Panc1 (cell line): ENCODE results near the gene DYRK1A. TPM values are rescaled to one million over a fixed set of nuclear protein-coding genes. Genes with fewer than 3 reads are reported as not detected.

Source experiments
- ATAC-seq: fragments of 200-7000 bp; cut with Tn5 transposase; 2 replicates; pipeline ENCODE4 v1.9.1; 2020; ENCODE audit warnings: mild to moderate bottlenecking, moderate library complexity
- BruUV-seq: library from RNA; stranded (reverse); fragments of 400-500 nt; replicated peaks from 2 replicates; lab custom pipeline; 2021; lab: Mats Ljungman, UMichigan
- CTCF ChIA-PET: fragments of 300-600 bp; sonication (Branson Sonifier 250); formaldehyde crosslinking; loops from one replicate; lab custom pipeline; 2022; ENCODE audit warnings: antibody characterized with exemption; lab: Charles Lee
- POLR2A ChIA-PET: fragments of 300-600 bp; sonication (Branson Sonifier 250); formaldehyde crosslinking; loops from one replicate; lab custom pipeline; 2022; ENCODE audit warnings: antibody characterized with exemption; lab: Charles Lee
- DNase-seq: peaks from one replicate; pipeline ENCODE4 v3.0.0-alpha.2; 2010; ENCODE audit warnings: low read depth, low spot score
- H3K27ac ChIP-seq: 2 replicates; pipeline ENCODE4 v1.5.1; 2011; ENCODE audit warnings: mild to moderate bottlenecking, low read length, inconsistent platforms
- H3K27me3 ChIP-seq: fragments of 200-500 bp; sonication (Bioruptor generic); 2 replicates; pipeline ENCODE4 v1.6.0; 2014; ENCODE audit warnings: low read length, inconsistent platforms; ENCODE audit not compliant: control insufficient read depth, insufficient read depth
- H3K36me3 ChIP-seq: fragments of 200-500 bp; sonication (Bioruptor generic); 2 replicates; pipeline ENCODE4 v1.5.1; 2014; ENCODE audit warnings: inconsistent platforms, mild to moderate bottlenecking, low read length, moderate library complexity; ENCODE audit not compliant: control insufficient read depth, insufficient read depth
- H3K4me1 ChIP-seq: 2 replicates; pipeline ENCODE4 v1.5.1; 2011; ENCODE audit warnings: inconsistent platforms, mild to moderate bottlenecking, low read length, moderate library complexity; ENCODE audit not compliant: control insufficient read depth, insufficient read depth
- H3K4me3 ChIP-seq, 2 experiments: 2 replicates each; pipeline ENCODE4 v1.5.1; 2011 to 2012; ENCODE audit warnings: low read depth in 2 of 2, low read length in 2 of 2, mild to moderate bottlenecking in 2 of 2, inconsistent platforms in 1 of 2, moderate library complexity in 1 of 2
- H3K9me3 ChIP-seq: fragments of 200-500 bp; sonication (Bioruptor generic); 2 replicates; pipeline ENCODE4 v1.5.1; 2014; ENCODE audit warnings: low read depth, mild to moderate bottlenecking, inconsistent platforms, low read length, moderate library complexity; ENCODE audit not compliant: control insufficient read depth, insufficient read depth
- CTCF ChIP-seq: fragments of 450-650 bp; IDR thresholded peaks from 2 replicates; pipeline ENCODE4 v1.5.1; 2017; ENCODE audit warnings: mild to moderate bottlenecking
- POLR2AphosphoS5 ChIP-seq: IDR thresholded peaks from 2 replicates; pipeline ENCODE4 v1.6.1; 2012; ENCODE audit warnings: mild to moderate bottlenecking, low read depth, low read length, moderate library complexity
- REST ChIP-seq, 2 experiments: IDR thresholded peaks; 2 replicates each; pipeline ENCODE4 v1.6.1; 2011 to 2012; ENCODE audit warnings: low read depth in 2 of 2, control low read depth in 1 of 2, low read length in 1 of 2, mild to moderate bottlenecking in 1 of 2, moderate library complexity in 1 of 2; ENCODE audit not compliant: insufficient read depth in 1 of 2
- SIN3A ChIP-seq: IDR thresholded peaks from 2 replicates; pipeline ENCODE4 v1.6.1; 2012; ENCODE audit warnings: low read depth, mild to moderate bottlenecking, low read length, moderate library complexity, borderline replicate concordance; ENCODE audit not compliant: insufficient read depth
- TCF7L2 ChIP-seq: IDR thresholded peaks from 2 replicates; pipeline ENCODE4 v1.6.1; 2011; ENCODE audit warnings: mild to moderate bottlenecking, low read depth, low read length, inconsistent platforms
- in situ Hi-C: cut with HindIII; loops from 2 replicates; pipeline ENCODE4 v1.10.0; 2016; ENCODE audit warnings: low sequenced_read_pairs, low pct_unique_long_range_greater_than_20kb
- intact Hi-C: fragments of 100-400 bp; cut with micrococcal nuclease; formaldehyde crosslinking; loops from one replicate; pipeline ENCODE4 v1.10.0; 2022; ENCODE audit not compliant: unreplicated experiment
- total RNA-seq: library from RNA; stranded (reverse); gene quantifications from one replicate; pipeline ENCODE4 v1.2.1, GENCODE V29; 2021; ENCODE audit not compliant: unreplicated experiment

Gene DYRK1A
- total RNA-seq, 1 experiment from 2014 or later, result 36.1 TPM

GRCh38 chr21:37374027-37374426 is 7.5 kb downstream of the DYRK1A start:
- ChIA-PET CTCF (no interaction called here), POLR2A (interaction anchor here (0.7 kb wide), 1 partner anchor 35 kb away, joined by 3 read pairs; no protein-coding TSS in a partner anchor)
- intact Hi-C loops, result loop anchor here (5.0 kb wide), 1 partner anchor 78 kb away; no protein-coding TSS in a partner anchor

GRCh38 chr21:37375866-37376574 is 9.4 kb downstream of the DYRK1A start:
- intact Hi-C loops, result no loop called here
- BruUV-seq, result no TSS peak
- TF ChIP-seq POLR2AphosphoS5 (no peak), SIN3A (no peak), REST (IDR thresholded peaks at IDR 0.05; ENCODE audit: insufficient read depth in 1 of 2, low read depth in 2 of 2, low read length in 1 of 2) (no peak), CTCF (no peak), TCF7L2 (no peak)
- H3K4me1 ChIP-seq, result peaks cover 56% of the 10 kb centered on the region
- H3K4me3 ChIP-seq, result no peak overlapping the region
- no peaks in the 10 kb centered on the region for H3K27me3 ChIP-seq
- no peaks in the 10 kb centered on the region for H3K9me3 ChIP-seq
- H3K27ac ChIP-seq, result no peak overlapping the region
- no peak for ATAC-seq
- POLR2A ChIA-PET, result no interaction called here
- CTCF ChIA-PET, result no interaction called here
- in situ Hi-C loops, result no loop called here
- DNase-seq, result no peak
- no peaks in the 10 kb centered on the region for H3K36me3 ChIP-seq

More at GRCh38 chr21:37374027-37374426, 7.5 kb downstream of the DYRK1A start:
- BruUV-seq, result no TSS peak
- no peak for TF ChIP-seq SIN3A
- no peak for TF ChIP-seq REST (IDR thresholded peaks at IDR 0.05; ENCODE audit: insufficient read depth in 1 of 2, low read depth in 2 of 2, low read length in 1 of 2)
- TF ChIP-seq TCF7L2, result no peak
- TF ChIP-seq POLR2AphosphoS5, result no peak
- peaks cover 52% of the 10 kb centered on the region for H3K4me1 ChIP-seq
- ATAC-seq (peak; percentile 77), DNase-seq (no peak)
- in situ Hi-C loops, result no loop called here
- no peaks in the 10 kb centered on the region for H3K9me3 ChIP-seq
- no peak overlapping the region for H3K27ac ChIP-seq
- H3K27me3 ChIP-seq, result no peaks in the 10 kb centered on the region
- H3K4me3 ChIP-seq, result no peak overlapping the region
- H3K36me3 ChIP-seq, result no peaks in the 10 kb centered on the region
